ENCODE measurements around the gene LY86.
A peak's percentile ranks its signal among the peaks of the same experiment; 100 is the strongest.
"Not testable (repeated sequence)": the region's sequence is repeated elsewhere in the genome, so short reads cannot be mapped to it uniquely, and the experiment has no call there.

Gene LY86

DNA sequence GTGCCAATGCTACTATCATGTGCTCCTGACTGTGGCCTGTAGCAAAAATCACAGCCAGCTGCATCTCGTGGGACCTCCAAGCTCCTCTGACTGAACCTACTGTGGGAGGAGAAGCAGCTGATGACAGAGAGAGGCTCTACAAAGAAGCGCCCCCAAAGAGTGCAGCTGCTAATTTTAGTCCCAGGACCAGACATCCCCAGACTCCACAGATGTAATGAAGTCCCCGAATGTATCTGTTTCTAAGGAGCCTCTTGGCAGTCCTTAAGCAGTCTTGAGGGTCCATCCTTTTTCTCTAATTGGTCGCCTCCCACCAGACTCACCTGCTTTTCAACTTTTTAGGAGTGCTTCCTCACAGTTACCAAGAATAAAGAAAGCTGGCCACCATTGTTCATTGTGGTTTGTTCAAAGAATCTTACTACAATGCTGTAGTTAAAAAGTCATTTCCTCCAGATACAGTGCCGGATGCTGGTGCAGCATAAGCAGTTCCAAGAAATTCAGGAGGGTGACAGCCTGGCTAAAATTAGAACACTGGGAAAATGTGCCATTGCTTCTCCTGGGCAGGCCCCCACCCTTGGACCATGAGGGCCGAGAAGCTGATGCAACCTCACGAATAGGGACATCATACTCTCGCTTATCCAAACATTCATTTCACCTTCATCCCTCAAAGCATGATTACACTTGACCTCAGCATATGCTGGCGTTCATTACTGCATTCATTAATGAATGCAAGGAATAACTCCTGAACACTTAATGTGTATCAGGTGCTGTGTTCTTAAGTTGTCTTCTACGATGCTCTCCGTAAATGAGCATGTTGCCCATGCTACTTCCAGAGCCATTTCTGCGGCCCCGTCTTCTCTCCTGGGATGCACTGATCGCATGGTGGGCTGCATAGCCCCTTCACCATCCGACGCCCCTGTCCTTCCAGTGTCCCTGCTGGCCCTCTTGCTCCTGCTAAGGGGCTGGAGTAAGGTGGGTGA, 66.4 kb downstream of the LY86 start:
- DNase-seq (ENCODE audit: low read depth in 3 of 3): peak in 2 of 3 experiments; percentile 19 to 27

DNA sequence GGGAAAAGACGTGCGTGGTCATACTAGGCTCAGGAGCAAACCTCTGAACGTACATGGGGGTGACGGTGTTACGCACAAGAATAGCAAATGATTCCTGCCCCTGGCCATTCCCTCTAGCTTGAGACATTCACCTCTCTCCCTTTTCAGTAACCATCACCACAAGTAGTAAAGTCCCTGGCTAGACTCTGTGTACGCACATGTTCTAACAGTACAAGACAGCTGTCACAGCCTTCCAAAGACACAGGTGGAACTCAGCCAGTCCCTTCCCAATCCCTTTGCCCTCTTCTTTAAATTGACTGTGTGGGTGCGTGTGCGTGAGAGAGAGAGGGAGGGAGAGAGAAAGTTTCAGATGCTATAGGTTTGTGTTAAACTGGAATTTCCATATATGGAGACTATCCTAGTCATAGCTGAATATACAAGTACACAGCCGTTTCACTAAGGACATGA, 67.3 kb downstream of the LY86 start:
- DNase-seq (ENCODE audit: low read depth in 3 of 3): no peak

DNA sequence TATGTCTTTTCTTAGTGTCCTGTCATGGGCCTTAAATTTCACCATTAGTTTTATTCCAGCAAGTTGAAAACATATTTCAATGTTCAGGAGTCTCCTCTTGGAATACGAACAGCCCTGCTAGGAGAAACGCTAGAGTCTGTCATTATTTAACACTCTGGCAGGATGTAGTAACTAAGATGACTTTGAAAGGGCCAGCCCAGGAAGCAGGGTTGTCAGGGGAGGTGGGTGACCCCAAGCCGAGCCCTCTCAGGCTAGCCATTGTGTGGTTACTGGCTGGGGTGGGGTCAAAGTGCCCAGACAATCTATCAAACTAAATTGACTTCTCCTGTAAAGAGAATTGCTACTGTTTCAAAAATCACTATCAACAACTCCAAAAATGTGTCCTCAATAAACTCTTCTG, 67.8 kb downstream of the LY86 start:
- DNase-seq (ENCODE audit: low read depth in 3 of 3): no peak

DNA sequence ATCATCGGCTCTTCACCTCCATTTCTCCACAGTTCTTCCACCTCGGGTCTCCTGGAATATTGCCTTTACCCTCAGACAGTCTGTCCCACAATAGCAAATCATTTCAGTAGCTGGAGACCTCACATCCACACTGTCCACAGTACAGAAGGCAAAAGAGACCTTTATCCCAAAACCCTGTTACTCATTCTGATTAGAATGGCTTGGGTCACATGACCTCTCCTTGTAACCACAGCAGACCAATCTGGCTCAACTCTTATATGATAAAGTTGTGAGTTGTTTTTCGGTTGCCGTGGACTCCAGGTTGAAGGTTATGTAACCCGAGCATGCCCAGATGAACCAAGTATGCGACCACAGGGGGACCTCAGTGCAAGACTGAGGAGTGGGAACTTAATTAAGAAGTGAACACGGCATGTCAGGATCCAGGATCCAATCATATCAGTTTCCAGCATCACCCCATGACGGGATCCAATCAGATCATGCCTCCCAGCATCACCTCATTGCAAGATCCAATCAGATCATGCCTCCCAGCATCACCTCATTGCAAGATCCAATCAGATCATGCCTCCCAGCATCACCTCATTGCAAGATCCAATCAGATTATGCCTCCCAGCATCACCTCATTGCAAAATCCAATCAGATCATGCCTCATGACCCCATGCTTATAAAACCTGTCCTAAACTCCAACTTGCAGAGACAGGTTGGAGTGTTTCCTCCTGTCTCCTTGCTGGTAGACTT, 68.7 kb downstream of the LY86 start:
- no peak for DNase-seq (ENCODE audit: low read depth in 3 of 3)

DNA sequence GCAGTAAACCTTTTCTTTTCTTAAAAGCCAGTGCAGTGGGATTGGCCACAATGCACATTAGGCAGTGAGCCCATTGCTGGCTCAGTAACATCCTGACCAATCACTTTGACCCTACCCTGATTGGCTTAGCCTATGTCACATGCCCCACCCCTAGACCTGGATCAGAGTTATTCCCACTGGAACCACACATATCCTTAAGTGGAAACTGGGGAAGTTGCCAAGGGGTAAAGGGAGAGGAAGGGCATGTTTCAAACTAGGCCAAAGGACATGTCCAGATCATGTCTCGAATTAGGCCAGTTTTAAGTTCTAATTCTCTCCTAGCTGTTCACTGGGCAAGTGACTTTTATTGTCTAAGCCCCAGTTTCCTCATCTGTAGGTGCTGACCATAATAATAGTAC, 69.3 kb downstream of the LY86 start:
- DNase-seq (ENCODE audit: low read depth in 3 of 3): no peak

DNA sequence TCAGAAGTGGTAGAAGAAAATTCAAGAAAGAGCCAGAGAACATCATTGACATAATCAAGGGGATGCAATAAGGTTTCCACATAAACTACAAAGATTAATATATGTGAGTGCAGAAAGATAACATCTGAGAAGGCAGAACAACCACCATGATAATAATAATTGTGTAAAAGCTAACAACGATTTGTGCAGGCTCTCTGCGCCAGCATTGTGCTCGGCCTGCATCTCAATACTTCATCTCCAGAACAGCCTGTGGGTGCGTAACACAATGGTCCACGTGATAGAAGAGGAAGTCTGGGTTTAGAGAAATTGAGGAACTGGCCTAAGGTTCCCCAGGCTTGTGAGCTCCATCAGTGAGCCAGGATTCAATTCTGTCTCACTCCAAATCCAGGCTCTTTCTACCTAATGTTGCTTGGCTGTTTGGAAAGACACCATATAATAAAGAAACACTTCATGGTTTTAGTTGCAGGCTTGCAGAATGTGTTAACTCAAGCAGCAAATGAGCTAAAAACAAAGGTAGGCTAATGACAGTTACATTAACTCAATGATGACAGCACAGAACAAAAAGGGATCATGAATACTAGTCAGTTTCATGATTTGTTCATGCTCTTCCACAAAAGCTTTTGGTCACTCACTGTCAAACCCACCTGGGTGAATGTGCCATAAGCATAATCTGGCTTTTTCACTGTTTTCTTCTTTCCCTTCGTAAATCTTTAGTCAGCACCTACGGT, 71.2 kb downstream of the LY86 start:
- DNase-seq (ENCODE audit: low read depth in 3 of 3): no peak

DNA sequence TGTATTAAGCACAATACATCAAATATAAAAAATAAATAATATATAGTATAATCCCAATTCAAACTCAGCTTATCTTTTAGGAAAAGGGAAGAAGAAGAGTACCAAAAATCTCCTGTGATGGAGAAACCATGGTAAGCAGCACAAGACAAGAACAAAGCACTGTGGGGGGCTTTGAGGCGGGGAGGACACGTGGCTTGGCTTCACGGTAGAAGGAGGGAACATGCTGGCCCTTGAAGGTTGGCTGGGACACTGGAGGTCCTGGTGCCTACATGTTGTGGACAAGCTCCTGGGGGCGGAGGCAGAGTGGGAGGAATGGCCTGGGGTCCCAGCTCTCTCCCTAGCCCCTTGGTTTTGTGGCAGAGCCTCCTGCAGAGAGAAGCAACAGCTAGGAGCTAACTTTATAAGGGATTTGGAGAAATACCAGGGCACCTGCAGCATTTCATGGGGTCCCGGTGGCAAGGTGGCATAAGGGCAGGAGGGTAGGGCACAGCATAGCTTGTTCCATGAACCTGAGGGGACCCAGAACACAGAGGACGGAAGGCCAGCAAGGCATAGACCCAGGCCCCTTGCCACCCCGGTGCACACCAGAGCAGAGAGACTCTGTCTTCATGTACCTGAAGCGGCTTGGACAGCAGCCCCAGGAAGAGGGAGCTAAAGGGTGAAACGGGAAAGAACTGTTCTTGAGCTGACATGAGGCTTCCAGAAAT, 72.0 kb downstream of the LY86 start:
- DNase-seq (ENCODE audit: low read depth in 3 of 3): no peak

DNA sequence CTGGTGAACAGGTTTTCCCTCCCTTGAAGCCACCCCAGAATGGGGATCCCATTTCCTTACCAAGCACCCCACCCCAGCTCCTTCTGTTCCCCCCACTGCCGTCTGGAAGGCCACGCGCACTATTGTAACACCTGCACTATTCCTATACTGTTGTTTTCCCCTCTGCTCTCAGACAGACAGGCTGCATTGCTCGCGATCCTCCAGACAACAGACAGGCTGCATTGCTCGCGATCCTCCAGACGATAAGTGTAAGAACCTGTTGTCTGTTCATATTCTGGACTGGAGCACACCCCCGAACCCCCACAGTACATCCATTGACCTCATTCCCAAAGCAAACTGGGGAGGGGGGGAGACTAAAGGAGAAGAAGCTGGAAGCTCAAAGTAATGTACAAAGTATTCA, 72.7 kb downstream of the LY86 start:
- DNase-seq (ENCODE audit: low read depth in 3 of 3): no peak

DNA sequence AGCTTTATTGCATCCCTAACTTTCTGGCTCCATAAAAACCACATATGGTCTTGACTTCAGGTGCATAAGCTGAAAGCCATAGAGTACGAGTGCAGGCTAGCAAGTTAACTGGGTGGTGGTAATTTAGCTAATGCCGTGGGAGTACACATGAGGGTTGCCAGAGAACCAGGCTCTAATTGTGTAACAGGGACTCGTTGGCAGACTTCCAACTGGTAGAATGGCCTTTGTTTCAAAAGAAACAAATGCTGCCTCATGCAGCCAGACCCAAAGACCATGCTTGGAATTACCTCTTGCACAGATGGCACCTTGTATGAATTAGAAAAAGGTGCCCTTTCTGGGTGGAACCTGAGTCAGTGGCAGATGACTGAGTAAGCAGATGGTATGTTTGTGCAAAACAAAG, 73.2 kb downstream of the LY86 start:
- no peak for DNase-seq (ENCODE audit: low read depth in 3 of 3)

DNA sequence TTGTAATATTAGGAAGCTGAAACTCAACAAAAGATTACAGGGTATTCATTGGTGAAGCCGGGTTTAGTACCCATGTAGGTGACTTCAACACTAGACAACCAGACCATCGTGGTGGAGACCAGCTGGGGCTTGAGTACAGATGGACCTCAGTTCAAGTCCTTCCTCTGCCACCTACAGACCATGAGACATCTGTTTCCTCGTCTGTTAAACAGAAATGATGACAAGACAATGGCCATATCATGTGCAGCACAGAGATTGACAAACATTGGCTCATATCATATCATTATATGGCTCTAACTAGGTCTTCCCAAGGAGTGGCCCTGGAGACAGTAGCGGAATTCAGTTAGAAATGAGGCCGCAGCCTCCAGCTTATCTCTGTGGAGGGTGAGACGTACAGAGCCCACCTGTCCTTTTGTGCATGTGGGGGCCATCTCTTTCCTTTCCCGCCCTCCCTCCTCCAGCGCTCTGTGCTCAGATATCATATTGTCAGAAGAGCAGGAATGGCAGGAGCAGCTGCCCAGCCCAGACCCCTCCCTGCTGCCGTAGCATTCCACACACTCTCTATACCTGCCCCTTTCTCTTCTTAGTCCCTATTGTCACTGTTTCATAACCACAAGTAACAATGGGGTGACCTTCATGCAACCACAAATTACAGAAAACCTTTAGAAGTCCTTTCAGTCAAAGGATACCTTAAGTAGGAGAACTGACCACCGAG, 75.1 kb downstream of the LY86 start:
- DNase-seq (ENCODE audit: low read depth in 3 of 3): no peak

DNA sequence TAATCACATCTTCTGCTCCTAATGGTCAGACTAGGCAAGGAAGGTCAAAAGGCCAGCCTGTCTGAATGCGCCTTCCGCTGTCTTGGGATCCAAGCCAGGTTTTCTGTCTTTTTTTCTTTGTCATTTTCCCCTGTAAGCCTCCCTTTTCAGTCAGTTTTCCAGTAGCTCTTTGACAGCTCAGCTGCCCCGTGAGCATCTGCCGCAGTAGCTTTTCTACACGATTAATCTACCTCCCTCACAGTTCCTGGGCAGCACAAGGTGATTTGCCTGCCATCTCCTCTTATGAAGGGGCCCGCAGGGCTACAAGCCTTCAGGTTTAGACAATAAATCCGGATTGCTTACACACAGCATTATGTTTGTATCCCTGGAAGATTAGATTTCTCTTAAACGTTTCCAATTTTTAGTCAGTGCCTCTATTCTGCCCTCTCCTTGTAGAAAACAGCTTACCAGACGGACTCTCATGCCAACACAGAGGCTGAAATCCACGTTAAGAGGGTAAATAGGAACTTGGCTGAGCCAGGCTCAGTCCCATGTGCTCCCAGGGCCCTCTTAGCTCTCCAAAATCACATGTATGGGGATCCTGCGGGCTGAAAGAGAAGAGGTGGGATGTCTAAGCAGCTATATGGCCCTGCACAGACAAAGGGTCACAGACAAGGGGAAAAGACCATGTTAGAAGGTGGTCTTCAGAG, 77.2 kb downstream of the LY86 start:
- DNase-seq (ENCODE audit: low read depth in 3 of 3): no peak

DNA sequence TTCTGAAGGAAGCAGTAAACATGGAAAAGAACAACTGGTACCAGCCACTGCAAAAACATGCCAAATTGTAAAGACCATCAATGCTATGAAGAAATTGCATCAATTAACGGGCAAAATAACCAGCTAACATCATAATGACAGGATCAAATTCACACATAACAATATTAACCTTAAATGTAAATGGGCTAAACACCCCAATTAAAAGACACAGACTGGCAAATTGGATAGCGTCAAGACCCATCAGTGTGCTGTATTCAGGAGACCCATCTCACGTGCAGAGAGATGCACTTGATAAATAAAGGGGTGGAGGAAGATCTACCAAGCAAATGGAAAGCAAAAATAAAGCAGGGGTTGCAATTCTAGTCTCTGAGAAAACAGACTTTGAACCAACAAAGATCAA, 81.6 kb downstream of the LY86 start:
- DNase-seq (ENCODE audit: low read depth in 3 of 3): not testable (repeated sequence)

DNA sequence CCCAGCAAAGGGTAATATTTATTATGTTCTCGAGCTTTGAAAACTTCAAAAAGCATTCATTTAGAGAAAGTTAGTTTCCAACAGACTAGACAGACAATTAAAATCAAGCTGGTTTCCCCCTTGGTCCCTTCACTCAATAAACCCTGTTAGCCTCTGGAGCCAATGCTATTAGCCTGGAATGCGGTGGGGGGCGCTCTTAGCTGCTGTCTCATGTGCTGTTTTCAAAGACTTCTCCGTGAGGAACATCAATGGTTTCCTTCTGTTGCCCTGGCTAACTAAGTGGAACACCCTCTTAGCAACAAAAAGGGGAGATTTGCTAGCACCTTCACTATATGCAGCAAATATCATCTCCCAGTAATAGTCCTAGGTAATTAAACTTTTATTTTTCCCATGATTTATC, 86.4 kb downstream of the LY86 start:
- no peak for DNase-seq (ENCODE audit: low read depth in 3 of 3)

DNA sequence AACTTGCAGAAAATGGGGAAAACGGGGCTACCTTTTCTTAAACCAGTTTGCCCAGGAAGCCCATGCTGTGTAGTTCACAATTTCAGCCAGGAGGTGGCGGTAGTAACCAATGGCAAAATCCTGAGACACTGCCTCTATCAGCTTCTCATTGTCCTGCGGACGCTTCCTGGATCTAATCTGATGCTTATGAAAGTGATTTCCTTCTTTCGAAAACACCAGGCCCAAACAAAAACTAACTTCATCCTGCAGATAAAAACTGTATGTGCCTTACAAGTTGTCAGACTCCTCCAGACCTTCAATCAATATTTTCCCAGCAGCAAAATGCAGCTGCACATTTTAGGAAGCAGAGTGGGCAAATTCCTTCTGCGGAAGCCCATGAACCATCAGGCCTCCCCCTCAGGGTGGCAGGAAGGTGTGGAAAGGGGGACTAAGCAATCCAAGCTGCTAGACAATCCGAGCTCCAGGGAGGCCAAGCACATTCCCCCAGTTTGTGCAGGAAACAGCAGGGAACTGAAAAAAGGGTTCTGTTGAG, 88.5 kb downstream of the LY86 start:
- DNase-seq (ENCODE audit: low read depth in 3 of 3): peak; percentile 49 to 66 (median 53)

DNA sequence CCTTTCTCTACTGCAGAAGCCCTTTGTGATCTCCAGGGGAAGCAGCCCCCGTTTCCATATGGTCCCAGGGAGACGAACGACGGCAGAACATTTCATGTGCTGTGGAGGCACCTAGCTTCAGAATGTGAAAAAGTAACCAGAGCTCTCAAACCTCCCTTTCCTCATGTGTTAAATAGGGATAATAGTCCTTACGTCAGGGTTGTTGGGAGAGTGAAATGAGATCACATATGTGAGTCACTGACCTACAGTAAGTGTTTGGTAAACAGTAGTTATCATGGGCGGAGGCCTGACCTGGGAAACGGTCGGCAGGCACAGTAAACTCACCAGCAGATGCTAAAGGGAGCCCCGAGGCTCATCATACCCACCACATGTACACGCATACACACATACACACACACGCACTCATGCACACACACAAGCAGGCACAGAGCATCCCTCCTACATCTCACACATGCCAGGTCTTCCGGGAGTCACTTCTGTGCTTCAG, 89.7 kb downstream of the LY86 start:
- DNase-seq (ENCODE audit: low read depth in 3 of 3): no peak

DNA sequence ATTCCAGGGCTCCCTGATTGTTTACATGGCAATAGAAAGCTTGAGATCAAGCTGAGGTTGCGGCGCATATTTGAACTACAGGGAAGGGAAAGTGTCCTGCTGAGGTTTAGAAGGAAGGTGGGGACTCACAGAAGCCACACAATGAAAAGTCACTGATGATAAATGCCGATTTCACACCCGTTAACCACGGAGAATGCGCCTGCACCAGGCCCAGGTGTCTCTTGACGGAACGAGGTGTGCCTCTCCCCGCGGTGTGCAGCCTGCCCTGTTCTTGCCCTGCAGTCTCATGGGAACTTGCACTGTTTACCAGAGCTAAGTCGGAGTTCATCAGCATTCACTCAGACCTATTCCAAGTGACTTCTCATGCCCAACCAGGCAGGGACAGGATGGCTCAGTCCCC, 90.3 kb downstream of the LY86 start:
- DNase-seq (ENCODE audit: low read depth in 3 of 3): no peak

DNA sequence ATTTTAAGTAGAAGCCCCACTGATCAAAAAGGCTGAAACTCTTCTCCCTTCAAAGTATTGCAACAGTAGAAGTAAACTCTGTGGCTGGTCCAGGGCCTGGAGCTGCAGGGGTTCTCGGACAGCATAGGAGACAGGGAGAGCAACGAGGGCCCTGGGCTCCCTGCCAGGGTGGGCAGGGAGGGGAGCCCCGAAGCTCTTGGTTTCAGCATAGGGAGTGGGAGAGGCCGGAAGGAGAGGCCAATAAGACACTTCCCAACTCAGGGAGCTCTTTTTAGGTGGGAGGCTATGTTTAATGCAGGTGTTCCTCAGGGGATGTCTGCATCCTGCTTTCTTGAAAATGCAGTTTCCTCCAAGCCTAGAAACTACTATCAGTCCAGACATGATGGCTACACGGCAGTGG, 91.1 kb downstream of the LY86 start:
- DNase-seq (ENCODE audit: low read depth in 3 of 3): no peak

DNA sequence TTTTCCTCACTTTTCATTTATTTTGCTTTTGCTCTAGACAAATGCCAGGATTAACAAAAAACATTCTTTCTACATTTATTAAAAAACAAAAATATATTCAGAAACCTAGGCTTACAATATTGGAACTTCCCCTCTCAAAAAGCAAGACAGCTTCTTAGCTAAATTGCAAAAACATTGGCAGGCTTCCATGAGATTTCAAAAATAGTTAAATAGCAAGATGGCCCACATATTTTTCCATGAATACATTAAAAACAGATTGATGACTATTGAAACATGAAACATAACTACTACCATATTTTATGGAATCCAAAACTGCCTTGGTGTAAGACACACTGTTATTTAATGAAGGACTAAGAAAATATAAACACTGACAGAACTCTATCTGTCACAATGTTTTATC, 92.0 kb downstream of the LY86 start:
- no peak for DNase-seq (ENCODE audit: low read depth in 3 of 3)

DNA sequence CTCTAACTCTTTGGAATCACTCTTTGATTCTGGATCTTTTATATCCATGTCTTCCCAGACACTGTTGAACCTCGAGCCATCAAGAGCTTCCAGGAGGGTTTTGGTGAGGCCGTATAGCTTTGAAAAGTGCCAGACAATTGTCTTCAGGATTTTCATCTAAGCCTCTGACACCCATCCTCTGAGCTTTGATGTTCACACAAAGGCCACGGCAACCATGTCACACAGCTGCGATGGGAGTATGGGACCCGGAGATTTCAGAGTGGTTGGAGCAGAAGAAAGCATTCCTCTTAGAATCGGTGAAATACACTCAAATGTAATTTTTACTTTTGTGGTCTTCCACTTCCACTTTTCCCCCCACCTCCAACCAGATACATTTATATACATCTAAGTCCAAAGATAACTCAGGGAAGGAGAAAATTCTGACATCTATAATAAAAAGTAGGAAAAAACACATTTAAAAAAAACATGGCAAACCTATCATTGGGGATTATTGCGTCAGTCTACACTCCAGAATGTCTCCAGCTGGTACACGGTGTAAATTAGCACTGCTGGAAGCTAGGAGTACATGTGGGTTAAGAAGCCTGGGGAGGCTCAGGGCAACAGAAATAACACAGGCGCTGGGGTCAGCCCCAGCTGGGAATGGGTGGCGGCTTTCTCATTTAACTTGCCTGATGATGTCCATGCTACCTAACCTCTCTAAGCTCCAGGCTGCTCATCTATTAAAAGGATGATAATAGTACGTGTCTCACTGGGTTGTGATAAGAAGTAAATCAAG, 92.7 kb downstream of the LY86 start:
- DNase-seq (ENCODE audit: low read depth in 3 of 3): no peak

Measured in stimulated activated CD4-positive, alpha-beta T cell treated with anti-CD3 and anti-CD28 coated beads, TNF-alpha, amount 100 ng/mL, for 4 hours (primary cell).